Right atrium auricular region (tissue), 2 donors: ENCODE data around the gene FAM210A. TPM values are rescaled to one million over a fixed set of nuclear protein-coding genes. Genes with fewer than 3 reads are reported as not detected.
A peak's percentile ranks its signal among the peaks of the same experiment; 100 is the strongest.

Source experiments
- DNase-seq: peaks from one replicate; pipeline ENCODE4 v3.0.0-alpha.2; 2019; ENCODE audit warnings: low spot score
- H3K27ac ChIP-seq, 2 donors: fragments of 200-600 bp; sonication (generic); 1 replicate in 1 of 2; 2 replicates in 1 of 2; pipeline ENCODE4 v1.5.1; 2016 to 2019
- H3K27me3 ChIP-seq, 2 donors: fragments of 200-600 bp; sonication (generic); one replicate each; pipeline versions ENCODE4 v1.5.1 to v1.6.0; 2017 to 2019
- H3K36me3 ChIP-seq: fragments of 200-600 bp; sonication (generic); one replicate; pipeline ENCODE4 v1.5.1; 2016
- H3K4me1 ChIP-seq, 2 donors: fragments of 200-600 bp; sonication (generic); one replicate each; pipeline versions ENCODE4 v1.5.1 to v1.6.0; 2017 to 2019
- H3K4me3 ChIP-seq, 2 donors: fragments of 200-600 bp; sonication (generic); 1 replicate in 1 of 2; 2 replicates in 1 of 2; pipeline ENCODE4 v1.5.1; 2017 to 2019; ENCODE audit warnings: mild to moderate bottlenecking in 1 of 2, moderate library complexity in 1 of 2
- H3K9me3 ChIP-seq, 2 donors: fragments of 200-600 bp; sonication (generic); one replicate each; pipeline ENCODE4 v1.5.1; 2019
- CTCF ChIP-seq, 2 donors: fragments of 200-600 bp; sonication (generic); IDR thresholded peaks; one replicate each; pipeline ENCODE4 v1.5.1; 2019; ENCODE audit warnings: antibody characterized with exemption in 2 of 2
- total RNA-seq, 2 donors: library from RNA; depleted of rRNA; stranded (reverse); fragments of >200 nt; gene quantifications; one replicate each; pipeline ENCODE4 v1.1.0, GENCODE V29; 2016

Gene FAM210A
- total RNA-seq, 2 donors from 2014 or later = 31.8 to 40.8 TPM

GRCh38 chr18:13730481-13730880 lies 4.1 kb upstream of the FAM210A start:
- Histone ChIP-seq H3K27ac (no peak overlapping the region), H3K4me1 (peaks cover 0 to 7% of the 10 kb centered on the region in 2 donors), H3K27me3 (no peaks in the 10 kb centered on the region), H3K36me3 (peaks cover 22% of the 10 kb centered on the region), H3K4me3 (no peak overlapping the region), H3K9me3 (no peaks in the 10 kb centered on the region)
- TF ChIP-seq CTCF (IDR thresholded peaks at IDR 0.05) = no peak
- no peak for DNase-seq

- Histone ChIP-seq H3K4me1 (peaks cover 0 to 23% of the 10 kb centered on the region in 2 donors), H3K27me3 (no peaks in the 10 kb centered on the region), H3K9me3 (no peaks in the 10 kb centered on the region), H3K36me3 (no peaks in the 10 kb centered on the region), H3K27ac (peak overlapping the region; percentile 96 to 98), H3K4me3 (peak overlapping the region; percentile 63 to 89)
- no peak for TF ChIP-seq CTCF (IDR thresholded peaks at IDR 0.05)
- peak; percentile 72 for DNase-seq
These were observed 594 bp upstream of the FAM210A start for GRCh38 chr18:13726972-13727331.

DNA sequence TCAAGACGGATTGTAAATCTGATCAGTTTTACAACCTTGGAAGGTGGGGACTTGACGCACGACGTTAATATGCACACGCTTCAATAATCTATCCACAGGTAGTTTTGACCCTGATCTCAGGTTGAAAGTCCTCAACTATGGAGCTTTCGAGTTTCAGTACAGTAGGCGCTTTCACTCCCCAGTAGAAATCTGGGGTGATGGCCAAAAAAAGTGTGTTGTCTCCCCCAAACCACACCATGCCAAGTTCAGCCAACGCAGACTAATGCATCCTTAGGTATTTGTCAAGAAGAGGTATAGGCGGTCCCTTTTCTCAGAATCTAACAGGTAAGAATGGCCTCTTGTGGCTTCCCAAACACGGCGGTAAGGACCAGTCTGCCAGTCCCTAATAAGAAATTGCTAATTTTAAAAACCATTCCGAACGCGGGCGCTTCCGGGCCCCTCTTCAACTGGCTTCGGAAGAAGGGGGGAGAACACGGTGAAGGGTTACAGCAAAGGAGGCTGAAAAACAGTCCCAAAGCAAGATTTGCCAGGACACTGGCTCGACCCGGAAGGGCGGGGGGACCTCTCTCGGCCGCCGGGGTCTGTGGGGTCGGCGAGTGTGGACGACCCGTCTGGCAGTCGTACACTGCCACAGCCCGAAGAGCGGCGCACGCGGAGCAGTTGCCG lies 659 bp downstream of the FAM210A start:
- Histone ChIP-seq H3K36me3 (no peaks in the 10 kb centered on the region), H3K9me3 (no peaks in the 10 kb centered on the region), H3K4me1 (peaks cover 0 to 23% of the 10 kb centered on the region in 2 donors), H3K27me3 (no peaks in the 10 kb centered on the region), H3K4me3 (peak overlapping the region; percentile 63 to 89), H3K27ac (peak overlapping the region; percentile 96 to 98)
- DNase-seq = no peak
- TF ChIP-seq CTCF (IDR thresholded peaks at IDR 0.05) = no peak

DNA sequence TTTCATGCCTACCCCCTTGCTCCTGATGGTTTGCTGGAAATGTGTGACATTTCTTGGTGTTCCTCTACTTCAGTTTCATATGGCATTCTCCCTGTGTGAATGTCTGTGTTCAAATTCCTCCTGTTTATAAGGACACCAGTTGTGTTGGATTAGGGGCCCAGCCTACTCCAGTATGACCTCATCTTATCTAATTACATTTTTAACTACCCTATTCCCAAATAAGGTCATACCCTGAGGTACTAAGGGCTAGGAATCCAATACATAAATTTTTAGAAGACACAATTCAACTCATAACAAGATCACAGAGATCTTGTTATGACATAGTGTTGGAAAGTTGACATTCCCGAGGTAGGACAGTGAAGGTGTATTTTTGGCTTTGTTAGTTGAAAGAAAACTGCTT lies 5.5 kb downstream of the FAM210A start:
- H3K4me3 ChIP-seq = no peak overlapping the region
- peaks cover 0 to 5% of the 10 kb centered on the region in 2 donors for H3K9me3 ChIP-seq
- no peaks in the 10 kb centered on the region for H3K27me3 ChIP-seq
- no peak for DNase-seq
- H3K4me1 ChIP-seq = peaks cover 0 to 17% of the 10 kb centered on the region in 2 donors
- no peak for TF ChIP-seq CTCF (IDR thresholded peaks at IDR 0.05)
- no peaks in the 10 kb centered on the region for H3K36me3 ChIP-seq
- no peak overlapping the region for H3K27ac ChIP-seq

- H3K9me3 ChIP-seq = peaks cover 0 to 5% of the 10 kb centered on the region in 2 donors
- DNase-seq = no peak
- no peaks in the 10 kb centered on the region for H3K27me3 ChIP-seq
- no peak for TF ChIP-seq CTCF (IDR thresholded peaks at IDR 0.05)
- H3K4me1 ChIP-seq = peaks cover 0 to 15% of the 10 kb centered on the region in 2 donors
- no peak overlapping the region for H3K4me3 ChIP-seq
- H3K36me3 ChIP-seq = no peaks in the 10 kb centered on the region
- no peak overlapping the region for H3K27ac ChIP-seq
These were observed 6.2 kb downstream of the FAM210A start for GRCh38 chr18:13720123-13720522.

DNA sequence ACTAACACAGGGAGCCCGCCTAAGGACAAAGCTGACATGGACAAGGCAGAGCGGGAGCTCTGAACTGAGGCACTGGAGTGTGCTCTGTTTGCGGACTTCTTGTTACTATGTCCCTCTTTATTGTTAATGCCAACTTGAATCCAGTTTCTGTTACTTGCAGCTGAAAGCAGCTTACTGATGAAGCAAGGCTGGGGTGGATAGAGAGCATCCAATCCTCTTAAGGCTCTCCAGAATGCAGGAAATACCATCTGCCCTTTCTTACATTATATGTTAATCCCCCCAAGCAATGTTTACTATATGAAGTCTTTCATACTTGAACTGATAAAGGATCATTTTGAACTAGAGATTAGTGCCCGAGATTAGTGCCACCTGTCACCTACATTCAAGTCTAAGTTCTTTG lies 9.4 kb downstream of the FAM210A start:
- no peak for DNase-seq
- no peak for TF ChIP-seq CTCF (IDR thresholded peaks at IDR 0.05)
- Histone ChIP-seq H3K4me3 (no peak overlapping the region), H3K27ac (no peak overlapping the region), H3K27me3 (no peaks in the 10 kb centered on the region), H3K36me3 (no peaks in the 10 kb centered on the region), H3K9me3 (peaks cover 0 to 5% of the 10 kb centered on the region in 2 donors), H3K4me1 (peaks cover 0 to 7% of the 10 kb centered on the region in 2 donors)
